Hematopoietic multipotent progenitor cell treated with erythropoietin and hydrocortisone succinate and interleukin-3 and kit ligand, for 8 days (in vitro differentiated cells): ENCODE data around the gene LCN2.
"Not testable (repeated sequence)": the region's sequence is repeated elsewhere in the genome, so short reads cannot be mapped to it uniquely, and the experiment has no call there.

ENCODE experiments used
- DNase-seq: peaks from one replicate; pipeline ENCODE4 v3.0.0-alpha.2; 2015

LCN2 gene

DNA sequence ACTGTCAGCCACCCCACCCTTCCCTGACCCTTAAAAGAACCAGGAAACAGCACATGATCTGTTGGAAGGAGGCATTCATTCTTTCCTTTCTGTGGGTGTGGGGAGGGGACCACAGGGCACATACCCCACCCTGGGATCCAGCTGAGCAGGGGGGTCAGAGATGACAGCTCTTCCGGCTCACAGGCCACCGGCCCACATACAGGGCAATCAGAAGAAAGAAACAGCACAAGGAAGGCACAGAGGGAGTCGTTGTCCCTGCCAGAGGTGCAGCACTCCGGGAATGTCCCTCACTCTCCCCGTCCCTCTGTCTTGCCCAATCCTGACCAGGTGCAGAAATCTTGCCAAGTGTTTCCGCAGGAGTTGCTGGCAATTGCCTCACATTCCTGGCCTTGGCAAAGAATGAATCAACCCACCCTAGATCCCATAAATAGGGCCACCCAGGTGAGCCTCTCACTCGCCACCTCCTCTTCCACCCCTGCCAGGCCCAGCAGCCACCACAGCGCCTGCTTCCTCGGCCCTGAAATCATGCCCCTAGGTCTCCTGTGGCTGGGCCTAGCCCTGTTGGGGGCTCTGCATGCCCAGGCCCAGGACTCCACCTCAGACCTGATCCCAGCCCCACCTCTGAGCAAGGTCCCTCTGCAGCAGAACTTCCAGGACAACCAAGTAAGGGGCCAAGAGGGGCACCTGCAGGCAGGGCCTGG is at the start of gene LCN2:
LCN2 (plus strand) TSS at position 453 of the 701 bp plus-strand sequence; CDS start at position 526, 73 bp downstream.
- DNase-seq: no peak

DNA sequence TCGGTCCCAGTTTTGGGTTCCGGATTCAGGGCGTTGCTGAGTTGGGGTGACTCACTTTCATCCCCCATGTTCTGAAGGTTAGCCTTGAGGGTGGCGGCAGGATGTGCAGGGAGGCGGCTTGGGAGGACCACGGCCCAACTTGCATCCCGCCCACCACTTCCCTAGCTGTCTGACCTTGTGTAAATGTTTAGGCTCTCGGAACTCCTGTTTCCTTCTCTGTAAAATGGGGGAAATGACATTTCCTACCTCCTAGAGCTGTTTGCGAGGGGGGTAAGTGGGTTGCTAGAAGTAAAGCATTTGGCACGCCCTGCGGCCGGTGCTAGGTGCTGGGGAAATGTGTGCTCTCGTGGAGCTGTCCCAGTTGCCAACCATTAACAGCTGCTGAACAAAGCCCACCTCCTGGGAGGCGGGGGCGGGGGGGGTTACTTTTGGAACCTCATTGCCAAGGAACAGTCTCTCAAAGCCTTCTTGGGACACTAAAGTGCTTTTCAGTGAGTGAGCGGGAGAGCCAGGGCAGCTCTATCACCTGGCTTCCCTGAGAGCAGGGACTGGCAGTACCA is 49.2 kb upstream of the LCN2 start:
- DNase-seq: no peak

DNA sequence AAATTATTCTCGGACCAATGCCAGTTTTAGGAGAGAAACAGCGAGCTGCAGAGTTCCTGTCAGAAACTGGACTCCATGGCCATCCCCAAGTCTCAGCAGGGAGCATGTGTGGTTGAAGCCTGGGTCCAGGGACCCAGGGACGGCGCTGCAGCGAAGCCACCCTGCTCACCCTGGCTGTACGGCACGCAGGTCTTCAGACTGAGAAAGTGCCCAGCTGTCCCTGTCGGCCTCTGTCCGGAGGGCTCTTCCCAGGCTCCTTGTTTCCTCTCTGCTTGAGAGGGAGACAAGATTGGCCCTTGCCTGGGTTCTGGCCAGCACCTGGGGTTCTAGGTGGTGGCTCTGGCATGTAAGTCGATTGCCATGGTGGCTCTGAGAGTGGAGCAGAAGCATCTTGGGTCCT is 48.7 kb upstream of the LCN2 start:
- DNase-seq: no peak

DNA sequence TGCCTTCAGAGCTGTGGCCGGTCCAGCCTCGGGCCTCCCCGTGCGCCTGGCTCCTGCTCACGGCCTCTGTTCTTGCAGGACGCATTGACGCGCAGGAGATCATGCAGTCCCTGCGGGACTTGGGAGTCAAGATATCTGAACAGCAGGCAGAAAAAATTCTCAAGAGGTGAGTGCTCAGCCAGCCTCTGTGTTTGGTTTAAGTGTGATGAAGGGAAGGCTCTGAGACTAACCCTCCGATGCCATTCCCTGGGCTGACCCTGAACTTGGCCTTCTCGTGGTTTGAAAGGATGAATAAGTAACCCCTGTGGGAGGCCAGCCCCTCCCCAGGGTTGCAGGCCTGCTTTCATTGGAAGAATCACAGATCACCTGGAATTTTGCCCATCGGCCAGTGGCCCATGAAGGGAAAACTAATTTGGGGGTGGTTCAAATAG is 48.0 kb upstream of the LCN2 start:
- no peak for DNase-seq

DNA sequence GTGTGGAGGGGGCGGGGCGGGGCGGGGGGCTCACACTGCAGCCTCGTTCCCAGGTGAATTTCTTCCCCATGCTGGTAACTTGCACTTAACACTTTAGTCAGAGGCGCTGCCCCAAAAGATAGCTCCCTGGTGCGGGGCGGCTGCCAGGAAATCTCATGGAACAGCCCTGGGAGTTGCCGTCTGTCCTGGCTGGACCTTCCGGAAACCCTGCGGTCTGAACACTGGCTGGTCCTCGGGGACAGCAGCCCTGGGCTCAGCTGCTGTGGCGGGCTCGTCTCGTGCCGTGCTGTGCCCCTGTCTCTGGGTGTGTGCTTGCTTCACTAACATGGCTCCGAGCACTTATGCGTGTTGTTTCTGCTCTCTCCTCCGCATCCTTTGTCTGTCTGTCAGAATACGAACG is 47.6 kb upstream of the LCN2 start:
- no peak for DNase-seq

DNA sequence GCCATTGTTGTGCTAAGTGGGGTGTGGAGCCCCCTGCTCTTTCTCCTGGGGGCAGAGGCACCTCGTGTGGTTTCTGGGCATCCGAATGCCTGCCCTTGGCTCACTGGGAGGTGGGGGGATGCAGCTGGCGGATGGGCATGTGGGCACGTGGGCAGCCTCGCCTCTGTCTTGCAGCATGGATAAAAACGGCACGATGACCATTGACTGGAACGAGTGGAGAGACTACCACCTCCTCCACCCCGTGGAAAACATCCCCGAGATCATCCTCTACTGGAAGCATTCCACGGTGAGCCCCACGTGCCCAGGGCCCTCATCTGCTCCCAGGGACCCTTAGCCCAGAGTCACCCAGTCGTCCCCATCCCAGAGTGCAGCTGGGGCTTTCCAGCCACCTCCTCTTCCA is 47.1 kb upstream of the LCN2 start:
- no peak for DNase-seq

DNA sequence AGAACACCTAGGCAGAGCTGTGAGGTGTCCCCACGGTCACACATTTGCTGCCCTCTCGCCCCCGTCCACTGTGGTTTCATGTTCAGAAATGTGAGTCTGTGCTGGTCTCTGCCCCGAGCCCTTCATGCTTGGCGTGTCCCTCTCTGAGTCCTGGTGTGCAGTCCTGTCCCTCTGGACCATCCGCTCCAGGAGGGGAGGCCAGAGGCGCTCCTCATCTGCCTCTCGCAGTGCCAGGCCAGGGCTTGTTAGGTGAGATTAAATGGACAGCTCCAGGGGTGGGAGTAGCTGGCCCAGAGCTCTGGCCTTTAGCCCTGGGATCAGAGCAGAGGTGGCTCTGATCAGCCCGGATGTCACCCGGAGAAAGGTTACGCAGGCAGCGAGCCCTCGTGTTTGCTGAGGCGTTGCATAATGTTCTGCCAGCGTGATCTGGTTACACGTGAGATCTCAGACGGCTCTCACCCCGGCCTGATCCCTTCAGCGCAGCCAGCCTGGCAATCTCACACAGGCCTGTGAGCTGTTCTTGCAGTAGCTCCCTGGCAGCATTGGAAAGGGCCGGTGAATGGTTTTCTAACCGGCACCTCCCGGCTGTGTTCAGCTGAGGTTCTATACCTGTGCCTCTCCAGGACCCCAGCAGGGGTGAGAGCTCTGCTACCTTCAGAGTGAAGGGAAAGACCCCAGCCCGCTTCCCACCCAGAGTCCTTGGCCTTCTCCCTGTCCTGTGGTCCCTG is 46.2 kb upstream of the LCN2 start:
- DNase-seq: no peak

DNA sequence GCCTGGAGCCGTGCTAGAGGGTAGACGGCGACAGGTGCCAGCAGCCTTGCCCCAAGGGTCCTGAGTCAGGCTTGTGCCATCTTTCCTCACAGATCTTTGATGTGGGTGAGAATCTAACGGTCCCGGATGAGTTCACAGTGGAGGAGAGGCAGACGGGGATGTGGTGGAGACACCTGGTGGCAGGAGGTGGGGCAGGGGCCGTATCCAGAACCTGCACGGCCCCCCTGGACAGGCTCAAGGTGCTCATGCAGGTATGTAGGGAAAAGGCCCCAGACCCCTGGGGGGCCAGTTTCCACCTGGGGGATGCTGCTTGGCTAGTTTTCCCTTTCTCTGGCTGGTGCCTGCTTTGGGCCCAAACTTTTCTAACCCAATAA is 45.7 kb upstream of the LCN2 start:
- DNase-seq: no peak

DNA sequence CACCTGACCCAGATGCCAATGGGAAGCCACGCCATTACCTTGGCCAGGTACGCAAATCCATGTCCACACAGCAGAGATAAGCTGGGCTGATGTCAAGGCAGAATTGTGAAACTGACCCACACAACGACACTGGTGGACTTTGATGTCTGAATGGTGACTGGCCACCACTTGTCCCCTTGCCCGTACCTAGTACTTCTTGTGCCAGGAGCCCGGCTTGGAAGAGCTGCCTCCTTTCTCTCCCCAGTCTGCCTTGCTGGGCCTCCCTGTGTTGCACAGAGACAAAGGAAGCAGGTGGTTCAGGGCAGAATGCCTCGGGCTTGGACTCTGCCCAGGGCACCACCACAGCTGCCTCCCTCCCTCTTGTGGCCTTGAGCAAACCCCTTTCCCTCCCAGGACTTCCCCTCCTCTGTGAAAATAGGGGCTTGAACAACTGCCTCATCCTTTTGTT is 45.1 kb upstream of the LCN2 start:
- DNase-seq: no peak

DNA sequence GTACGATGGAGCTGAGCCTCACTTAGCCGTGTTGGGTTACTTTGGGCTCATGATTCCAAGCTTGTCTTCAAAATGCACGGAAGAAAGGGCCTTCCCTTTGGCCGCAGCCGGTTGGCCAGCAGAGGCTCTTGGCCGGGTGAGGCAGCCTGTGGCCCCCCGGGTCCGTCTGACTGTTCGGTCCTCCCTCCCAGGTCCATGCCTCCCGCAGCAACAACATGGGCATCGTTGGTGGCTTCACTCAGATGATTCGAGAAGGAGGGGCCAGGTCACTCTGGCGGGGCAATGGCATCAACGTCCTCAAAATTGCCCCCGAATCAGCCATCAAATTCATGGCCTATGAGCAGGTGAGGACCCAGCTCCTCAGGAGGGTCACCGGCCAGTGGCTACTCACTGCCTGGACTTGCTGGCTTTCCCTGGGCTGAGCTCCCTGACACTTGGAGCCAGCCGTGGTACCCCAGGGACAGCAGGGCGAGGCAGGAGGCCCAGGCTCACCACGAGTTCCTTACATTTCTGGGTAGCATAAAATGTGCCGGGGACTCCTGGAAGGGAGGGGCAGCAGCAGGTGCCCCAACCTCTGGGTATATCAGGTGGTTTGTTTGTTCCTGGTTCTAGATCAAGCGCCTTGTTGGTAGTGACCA is 43.6 kb upstream of the LCN2 start:
- DNase-seq: no peak

DNA sequence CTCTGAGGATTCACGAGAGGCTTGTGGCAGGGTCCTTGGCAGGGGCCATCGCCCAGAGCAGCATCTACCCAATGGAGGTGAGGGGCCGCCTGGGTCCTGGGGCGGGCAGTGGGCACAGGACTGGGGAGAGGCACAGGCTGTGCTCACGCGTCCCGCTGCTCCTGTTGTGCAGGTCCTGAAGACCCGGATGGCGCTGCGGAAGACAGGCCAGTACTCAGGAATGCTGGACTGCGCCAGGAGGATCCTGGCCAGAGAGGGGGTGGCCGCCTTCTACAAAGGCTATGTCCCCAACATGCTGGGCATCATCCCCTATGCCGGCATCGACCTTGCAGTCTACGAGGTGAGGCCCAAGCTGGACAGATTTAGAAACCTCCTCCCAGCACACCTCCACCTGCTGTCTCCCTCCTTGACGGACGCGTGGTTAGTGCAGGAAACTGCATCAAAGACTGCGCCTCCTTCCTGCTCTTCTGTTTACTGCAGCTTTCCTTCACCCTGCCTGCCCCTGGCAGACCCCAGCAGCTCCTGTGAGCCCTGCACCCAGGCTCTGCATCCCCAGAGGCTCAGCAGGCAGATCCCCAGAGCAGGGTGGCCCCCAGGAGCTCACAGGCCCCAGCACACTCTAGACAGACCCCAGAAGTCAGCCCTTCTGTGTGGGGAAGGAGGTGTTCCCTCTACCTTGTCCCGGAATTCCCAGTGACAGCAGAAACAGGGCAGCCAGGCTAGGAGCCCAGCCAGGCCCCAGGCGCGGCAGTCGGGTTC is 42.9 kb upstream of the LCN2 start:
- DNase-seq: no peak

DNA sequence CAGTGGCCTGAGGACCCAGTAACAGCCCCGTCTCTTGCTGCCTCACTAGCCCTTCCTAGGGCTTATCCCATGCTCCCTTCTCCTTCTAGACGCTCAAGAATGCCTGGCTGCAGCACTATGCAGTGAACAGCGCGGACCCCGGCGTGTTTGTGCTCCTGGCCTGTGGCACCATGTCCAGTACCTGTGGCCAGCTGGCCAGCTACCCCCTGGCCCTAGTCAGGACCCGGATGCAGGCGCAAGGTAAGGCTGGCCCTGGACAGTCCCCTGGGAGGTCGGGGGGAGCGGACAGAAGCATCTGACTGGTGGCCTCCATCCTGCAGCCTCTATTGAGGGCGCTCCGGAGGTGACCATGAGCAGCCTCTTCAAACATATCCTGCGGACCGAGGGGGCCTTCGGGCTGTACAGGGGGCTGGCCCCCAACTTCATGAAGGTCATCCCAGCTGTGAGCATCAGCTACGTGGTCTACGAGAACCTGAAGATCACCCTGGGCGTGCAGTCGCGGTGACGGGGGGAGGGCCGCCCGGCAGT is 42.2 kb upstream of the LCN2 start:
- no peak for DNase-seq

DNA sequence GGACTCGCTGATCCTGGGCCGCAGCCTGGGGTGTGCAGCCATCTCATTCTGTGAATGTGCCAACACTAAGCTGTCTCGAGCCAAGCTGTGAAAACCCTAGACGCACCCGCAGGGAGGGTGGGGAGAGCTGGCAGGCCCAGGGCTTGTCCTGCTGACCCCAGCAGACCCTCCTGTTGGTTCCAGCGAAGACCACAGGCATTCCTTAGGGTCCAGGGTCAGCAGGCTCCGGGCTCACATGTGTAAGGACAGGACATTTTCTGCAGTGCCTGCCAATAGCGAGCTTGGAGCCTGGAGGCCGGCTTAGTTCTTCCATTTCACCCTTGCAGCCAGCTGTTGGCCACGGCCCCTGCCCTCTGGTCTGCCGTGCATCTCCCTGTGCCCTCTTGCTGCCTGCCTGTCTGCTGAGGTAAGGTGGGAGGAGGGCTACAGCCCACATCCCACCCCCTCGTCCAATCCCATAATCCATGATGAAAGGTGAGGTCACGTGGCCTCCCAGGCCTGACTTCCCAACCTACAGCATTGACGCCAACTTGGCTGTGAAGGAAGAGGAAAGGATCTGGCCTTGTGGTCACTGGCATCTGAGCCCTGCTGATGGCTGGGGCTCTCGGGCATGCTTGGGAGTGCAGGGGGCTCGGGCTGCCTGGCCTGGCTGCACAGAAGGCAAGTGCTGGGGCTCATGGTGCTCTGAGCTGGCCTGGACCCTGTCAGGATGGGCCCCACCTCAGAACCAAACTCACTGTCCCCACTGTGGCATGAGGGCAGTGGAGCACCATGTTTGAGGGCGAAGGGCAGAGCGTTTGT is 41.6 kb upstream of the LCN2 start:
- no peak for DNase-seq

DNA sequence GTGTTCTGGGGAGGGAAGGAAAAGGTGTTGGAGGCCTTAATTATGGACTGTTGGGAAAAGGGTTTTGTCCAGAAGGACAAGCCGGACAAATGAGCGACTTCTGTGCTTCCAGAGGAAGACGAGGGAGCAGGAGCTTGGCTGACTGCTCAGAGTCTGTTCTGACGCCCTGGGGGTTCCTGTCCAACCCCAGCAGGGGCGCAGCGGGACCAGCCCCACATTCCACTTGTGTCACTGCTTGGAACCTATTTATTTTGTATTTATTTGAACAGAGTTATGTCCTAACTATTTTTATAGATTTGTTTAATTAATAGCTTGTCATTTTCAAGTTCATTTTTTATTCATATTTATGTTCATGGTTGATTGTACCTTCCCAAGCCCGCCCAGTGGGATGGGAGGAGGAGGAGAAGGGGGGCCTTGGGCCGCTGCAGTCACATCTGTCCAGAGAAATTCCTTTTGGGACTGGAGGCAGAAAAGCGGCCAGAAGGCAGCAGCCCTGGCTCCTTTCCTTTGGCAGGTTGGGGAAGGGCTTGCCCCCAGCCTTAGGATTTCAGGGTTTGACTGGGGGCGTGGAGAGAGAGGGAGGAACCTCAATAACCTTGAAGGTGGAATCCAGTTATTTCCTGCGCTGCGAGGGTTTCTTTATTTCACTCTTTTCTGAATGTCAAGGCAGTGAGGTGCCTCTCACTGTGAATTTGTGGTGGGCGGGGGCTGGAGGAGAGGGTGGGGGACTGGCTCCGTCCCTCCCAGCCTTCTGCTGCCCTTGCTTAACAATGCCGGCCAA is 40.8 kb upstream of the LCN2 start:
- no peak for DNase-seq

DNA sequence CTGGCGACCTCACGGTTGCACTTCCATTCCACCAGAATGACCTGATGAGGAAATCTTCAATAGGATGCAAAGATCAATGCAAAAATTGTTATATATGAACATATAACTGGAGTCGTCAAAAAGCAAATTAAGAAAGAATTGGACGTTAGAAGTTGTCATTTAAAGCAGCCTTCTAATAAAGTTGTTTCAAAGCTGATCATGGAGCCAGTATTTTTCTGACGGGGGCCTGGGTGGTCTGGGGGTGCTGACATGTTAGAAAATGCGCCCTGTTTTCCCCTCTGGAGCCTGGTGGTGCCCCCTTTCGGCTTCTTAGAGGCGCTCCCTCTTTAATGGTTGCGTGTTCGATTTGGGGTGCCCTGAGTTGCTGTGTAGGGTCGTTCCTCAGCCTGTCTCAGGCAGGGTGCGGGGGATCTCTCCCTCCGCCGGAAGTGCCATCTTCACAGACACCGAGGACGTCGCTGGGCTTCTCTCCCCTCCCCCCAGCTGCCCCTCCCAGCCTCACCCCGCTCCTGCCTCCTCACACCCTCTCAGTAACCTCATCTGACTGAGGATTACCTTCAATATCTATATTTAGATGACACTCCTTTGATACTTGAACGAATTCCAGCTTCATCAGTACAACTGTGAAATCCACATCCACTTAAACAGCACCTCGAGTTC is 40.1 kb upstream of the LCN2 start:
- no peak for DNase-seq

DNA sequence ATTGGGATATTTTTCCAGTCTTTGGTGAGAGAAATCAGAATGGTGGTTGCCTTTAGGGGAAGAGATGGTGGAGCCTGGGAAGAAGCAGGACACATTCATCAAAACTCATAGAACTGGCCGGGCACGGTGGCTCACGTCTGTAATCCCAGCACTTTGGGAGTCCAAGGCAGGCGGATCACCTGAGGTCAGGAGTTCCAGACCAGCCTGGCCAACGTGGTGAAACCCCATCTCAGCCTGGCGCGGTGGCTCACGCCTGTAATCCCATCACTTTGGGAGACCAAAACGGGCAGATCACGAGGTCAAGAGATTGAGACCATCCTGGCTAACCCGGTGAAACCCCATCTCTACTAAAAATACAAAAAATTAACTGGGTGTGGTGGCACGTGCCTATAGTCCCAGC is 37.5 kb upstream of the LCN2 start:
- not testable (repeated sequence) for DNase-seq

DNA sequence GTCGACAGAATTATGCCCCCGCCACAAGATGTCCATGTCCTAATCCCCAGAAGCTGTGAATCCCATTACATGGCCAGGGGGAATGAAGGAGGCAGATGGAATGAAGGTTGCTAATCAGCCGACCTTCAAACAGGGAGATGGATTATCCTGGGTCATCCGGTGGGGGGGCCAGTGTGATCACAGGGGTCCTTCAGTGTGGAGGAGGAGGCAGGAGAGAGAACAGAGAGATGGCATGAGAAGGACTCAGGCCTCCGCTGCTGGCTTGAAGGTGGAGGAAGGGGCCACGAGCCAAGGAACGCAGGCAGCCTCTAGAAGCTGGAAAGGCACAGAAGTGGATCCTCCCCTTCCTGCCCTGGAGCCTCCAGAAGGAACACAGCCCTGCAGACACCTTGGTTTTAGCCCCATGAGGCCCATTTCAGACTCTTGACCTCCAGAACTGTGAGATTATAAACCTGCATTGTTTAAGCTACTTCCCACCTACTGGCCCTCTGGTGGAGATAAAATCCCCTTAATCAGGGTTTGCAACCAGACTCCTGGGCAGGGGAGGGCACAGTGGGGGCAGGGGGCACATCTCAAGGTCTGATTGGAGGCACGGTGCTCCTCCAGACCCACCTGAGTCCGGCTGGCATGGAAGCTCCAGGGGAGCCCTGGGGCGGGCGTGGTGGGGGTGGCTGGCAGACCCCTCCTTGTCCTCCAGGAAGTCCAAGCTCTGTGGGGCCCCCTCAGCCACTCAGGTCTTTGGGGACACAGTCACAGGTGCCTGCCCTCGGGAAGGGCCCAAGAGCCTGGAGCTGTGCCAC is 35.5 kb upstream of the LCN2 start:
- no peak for DNase-seq

DNA sequence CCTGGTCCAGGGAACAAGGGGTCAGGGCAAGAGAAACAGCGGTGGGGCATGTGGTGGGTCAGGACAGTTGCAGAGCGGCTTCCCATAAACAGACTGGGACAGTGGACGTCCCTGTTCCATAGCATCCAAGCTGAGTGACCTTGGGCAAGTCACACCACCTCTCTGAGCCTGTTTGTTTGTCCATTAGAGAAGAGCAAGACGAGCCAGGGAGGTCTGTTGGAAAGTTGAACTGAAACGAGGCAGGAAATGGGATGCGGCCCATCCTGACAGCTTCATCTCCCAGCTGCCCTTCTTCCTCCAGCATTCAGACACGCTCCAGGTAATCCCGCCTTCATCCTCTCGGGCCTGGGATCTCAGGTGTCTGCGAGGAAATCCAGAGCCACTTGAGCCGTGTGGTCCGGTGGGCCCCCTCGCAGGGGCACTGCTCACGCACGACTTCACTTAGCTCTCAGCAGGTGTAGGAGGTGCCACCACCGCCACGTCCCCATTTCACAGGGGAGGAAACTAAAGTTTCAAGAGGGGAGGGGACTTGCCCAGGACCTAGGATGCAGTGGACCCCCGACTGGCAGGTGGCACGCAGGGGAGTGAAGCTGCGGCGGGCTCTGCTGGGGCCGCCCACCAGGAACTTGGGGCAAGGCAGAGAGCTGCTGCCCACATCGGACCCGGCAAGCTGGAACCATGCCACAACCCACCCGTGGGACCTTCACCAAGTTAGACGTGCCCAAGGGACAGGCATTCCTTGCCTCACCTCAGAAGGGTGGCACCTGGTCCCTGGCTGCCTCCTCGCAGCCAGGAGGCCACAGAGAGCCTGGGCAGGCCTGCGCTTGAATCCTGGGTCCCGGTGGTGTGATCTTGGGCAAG is 34.7 kb upstream of the LCN2 start:
- DNase-seq: no peak
